Neural progenitor cell (in vitro differentiated cells): ENCODE data around the gene KRTAP11-1.

Experiments used
- EZH2phosphoT487 ChIP-seq: fragments of 200-600 bp; sonication (generic); IDR thresholded peaks from 2 replicates; pipeline ENCODE4 v1.6.1; 2017; ENCODE audit warnings: antibody characterized with exemption
- TF ChIP-seq, protein P1 (sequence below): fragments of 200-600 bp; sonication (generic); IDR thresholded peaks from 2 replicates; pipeline ENCODE4 v1.5.1; 2017; ENCODE audit warnings: antibody characterized with exemption, mild to moderate bottlenecking

DNA sequence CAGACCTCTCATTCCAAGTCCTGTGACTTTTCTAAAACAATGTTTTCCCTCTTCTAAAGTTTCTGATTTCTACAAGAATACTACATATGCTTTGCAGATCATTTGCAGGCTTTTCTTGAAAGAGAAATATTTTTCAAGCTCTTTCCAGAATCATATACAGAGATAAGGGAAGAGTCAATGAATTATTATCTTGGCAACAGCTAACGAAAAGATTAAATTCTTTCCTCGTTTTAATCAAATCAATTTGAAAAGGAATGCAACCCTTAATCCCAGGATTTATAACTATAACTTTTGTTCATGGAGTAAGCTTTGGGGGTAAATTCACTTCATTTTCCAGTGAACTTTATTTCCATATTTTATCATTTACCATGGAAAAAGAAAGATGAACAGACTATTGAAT is 6.9 kb downstream of the KRTAP11-1 start:
- TF ChIP-seq, protein P1, sequence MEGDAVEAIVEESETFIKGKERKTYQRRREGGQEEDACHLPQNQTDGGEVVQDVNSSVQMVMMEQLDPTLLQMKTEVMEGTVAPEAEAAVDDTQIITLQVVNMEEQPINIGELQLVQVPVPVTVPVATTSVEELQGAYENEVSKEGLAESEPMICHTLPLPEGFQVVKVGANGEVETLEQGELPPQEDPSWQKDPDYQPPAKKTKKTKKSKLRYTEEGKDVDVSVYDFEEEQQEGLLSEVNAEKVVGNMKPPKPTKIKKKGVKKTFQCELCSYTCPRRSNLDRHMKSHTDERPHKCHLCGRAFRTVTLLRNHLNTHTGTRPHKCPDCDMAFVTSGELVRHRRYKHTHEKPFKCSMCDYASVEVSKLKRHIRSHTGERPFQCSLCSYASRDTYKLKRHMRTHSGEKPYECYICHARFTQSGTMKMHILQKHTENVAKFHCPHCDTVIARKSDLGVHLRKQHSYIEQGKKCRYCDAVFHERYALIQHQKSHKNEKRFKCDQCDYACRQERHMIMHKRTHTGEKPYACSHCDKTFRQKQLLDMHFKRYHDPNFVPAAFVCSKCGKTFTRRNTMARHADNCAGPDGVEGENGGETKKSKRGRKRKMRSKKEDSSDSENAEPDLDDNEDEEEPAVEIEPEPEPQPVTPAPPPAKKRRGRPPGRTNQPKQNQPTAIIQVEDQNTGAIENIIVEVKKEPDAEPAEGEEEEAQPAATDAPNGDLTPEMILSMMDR: no peak
- no peak for TF ChIP-seq EZH2phosphoT487
